Activated CD4-positive, alpha-beta T cell treated with anti-CD3 and anti-CD28 coated beads, Interleukin-10, Interleukin-2, amounts not matched to agents 100 ng/mL and 50 ng/mL, durations not matched to agents 16 hours and 8 hours (primary cell): Measurements from ENCODE around the gene SKOR2.

Experiments
- DNase-seq: peaks from one replicate; pipeline ENCODE4 v3.0.0-alpha.2; 2020

SKOR2 gene

DNA sequence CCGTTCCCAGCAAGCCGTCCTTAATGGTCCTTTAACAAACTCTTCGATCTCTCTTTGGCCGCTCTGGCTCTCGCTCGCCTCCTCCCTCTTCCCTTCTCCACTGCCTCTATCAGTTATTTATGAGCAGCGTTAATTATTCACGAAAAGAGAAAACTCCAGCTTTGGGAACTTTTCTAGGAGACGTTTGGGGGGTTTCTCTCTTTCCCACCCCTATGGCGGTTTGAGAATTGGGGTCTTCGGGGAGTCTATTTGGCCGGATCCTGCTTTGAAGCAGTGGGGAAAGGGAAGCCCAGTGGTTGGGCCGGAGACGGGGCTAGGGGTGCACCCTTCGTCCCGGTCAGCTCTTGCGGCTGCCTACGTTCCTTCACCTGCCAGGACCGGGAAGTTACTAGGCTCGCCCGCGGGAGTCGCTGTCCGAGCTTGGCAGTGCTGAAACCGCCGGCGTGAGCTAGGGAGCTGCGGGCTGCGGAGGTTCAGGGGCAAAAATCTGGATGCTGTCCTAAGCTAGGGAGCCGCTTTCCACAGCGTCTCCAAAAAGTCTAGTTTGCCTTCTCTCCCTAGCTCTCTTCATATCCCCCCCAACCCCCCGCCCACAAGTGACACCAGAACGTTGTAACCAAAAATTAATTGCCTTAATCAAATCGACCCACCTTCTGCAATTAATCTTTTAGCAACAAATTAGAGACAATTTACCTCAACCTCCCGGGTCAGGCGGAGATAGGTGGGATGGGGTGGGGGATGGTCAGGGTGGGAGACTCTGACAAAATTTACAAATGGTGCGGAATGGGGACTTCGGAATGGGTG is 8.9 kb upstream of the SKOR2 start:
- DNase-seq = peak; percentile 37

DNA sequence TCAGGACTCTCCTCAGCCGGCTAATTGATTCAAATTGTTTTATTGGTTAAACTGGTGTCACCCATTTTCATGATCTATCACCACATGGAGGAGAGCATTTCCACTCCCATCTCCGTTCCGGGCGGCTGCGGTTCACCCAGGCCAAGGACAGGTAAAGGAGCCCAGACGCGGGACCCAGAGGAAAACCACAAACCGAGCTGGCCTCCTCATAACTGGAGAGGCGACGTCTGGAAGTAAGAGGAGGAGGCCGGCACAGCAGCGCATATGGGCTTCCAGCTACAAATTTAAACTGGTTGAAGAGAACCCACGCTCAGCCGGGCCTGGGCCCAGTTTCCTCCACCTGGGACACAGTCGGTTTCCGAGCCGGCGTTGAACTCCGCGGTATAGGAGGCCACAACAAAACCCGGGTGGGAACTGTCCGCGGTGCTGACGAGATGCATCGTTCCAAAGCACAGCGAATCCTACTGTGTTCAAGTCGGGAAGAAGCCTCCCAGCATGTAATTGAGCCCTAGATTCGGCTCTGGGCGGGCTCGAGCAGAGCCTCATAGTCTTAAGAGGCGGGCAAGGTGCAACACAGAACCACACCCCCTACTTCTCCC is 3.0 kb upstream of the SKOR2 start:
- DNase-seq = peak; percentile 33

DNA sequence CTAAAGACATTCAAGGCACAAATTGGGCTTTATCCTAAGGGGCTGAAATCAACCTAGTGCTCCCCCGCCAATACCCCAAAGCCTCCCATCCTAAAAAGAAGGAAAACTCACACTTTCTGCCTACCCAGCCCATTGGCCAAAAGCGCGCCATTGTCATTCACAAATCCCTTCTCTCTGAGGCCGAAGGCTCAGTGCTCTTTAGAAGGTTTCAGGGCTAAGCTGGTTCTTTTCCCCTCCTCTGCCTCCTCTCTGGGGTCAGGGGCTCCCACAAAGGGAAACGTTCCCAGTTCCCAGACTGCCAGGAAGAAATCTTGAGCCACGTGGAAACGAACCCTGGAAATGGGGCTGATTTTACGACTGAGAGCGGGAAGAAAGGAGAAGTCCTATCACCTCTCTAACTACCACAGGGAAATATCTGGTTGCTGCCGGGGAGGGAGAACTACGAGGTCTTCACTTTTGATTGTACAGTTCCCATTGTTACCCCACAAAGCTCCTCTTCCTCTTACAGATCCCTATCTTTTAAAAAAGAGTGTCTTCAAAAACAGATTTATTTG is 1.7 kb upstream of the SKOR2 start:
- no peak for DNase-seq

DNA sequence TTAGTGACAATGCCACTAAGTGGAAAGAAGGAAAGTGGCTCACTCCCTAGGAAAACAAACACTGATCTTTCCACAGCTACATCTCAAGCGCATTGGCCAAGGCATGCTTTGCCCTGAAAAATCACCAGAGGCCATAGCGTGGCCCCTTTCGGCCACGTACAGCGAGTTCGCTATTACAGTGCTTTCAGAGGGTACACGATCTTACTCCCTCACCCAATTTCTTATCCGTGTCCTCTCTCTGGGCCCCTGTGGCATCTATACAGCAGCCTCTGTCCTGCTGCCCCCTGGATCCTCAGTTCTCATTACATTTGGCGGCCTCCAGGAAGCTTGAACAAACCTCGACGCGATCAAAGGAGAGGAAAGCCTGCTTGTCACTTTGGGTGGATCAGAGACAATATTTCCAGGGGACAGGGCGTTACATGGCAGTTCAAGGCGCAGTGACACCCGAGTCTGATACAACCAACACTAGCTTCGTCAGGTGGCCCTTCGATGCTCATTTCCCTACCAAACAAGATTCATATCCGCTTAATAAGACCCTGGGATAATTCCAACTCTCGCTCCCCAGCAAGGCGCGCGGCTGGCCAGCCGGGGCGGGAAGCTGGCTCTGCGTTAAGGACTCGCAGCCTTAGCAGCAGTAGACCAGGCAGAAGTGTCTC is 941 bp downstream of the SKOR2 start:
- DNase-seq = no peak

DNA sequence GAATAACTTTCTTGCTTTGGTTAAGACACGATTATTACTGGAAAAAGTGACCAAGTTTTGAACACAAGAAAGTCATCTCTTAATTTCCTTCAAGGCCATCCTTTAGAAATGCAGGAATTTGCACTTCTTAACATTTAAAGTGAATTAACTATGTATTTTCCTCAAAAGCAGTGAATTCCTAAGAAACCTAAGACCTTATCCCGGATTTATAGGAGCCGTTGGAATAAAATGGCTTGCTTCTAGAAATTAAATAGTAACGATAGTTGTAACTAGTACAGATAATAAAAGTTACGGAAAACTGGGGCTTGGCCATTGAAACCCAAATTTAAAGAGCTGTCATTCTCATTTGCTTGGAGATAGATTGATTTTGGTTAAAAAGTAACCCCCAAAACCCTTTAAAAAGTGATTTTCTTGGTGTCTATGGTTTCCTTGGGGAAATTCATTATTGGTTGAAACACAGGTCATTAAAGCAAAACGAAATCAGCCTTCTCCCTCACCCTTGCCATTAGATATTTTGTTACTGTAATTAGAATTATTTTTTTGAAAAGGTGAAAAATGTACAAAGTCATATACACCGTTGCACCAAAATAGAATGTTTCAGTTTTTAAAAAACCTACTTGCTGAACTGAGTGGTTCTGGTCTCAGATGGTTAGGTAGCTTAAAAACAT is 2.0 kb downstream of the SKOR2 start:
- no peak for DNase-seq

DNA sequence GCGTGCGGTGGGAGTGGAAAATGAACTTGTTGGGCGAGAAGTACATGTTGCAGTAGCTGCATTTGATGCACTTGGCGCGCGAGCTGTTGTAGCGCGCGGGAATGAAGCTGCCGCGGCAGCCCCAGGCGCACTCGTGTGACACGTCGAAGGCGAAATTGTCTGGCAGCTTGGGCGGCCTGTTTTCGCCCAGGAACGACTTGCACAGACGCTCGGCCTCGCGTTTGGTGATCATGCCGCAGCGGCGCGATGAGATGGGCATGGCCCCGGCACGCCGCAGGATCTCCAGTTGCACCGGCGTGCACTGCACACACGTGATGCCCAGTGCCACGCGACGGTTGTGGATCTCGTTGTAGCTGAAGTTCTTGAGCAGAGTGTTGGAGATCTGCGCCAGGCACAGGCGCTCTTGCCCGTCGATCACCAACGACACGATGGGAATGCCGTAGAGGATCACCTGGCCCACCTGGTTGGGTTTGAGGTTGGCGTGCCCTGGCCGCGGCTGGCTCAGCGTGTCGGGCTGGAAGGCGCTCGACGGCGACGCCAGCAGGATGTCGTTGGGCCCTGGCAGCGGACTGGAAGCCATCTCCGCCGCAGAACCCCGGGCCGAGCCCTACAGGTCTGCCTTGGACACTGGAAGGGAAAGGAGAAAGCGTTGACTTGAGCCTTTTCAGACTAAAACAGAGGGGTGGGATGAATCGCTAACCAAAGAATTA is 2.7 kb downstream of the SKOR2 start:
- no peak for DNase-seq

DNA sequence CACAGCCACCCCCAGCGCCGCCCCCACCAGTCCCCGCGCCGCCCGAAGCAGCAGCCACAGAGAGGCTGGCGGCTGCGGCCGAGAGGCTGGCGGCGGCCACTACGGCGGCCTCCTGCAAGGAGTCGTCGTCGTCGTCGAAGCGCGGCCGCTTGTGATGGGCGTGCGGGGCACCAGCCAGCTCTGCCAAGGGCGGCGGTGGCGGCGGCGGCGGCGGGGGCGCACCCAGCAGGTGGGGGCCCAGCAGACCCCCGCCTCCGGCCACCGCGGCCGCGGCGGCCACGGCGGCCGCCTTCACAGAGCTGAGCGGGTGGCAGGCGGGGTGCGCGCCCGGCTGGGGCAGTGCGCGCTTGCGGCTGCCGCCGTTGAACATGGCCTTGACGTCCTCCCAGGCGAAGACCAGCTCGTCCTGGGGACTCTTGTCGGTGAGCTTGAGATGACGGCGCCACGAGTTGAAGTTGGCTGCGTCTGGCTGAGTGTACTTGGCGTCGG is 3.3 kb downstream of the SKOR2 start:
- no peak for DNase-seq

DNA sequence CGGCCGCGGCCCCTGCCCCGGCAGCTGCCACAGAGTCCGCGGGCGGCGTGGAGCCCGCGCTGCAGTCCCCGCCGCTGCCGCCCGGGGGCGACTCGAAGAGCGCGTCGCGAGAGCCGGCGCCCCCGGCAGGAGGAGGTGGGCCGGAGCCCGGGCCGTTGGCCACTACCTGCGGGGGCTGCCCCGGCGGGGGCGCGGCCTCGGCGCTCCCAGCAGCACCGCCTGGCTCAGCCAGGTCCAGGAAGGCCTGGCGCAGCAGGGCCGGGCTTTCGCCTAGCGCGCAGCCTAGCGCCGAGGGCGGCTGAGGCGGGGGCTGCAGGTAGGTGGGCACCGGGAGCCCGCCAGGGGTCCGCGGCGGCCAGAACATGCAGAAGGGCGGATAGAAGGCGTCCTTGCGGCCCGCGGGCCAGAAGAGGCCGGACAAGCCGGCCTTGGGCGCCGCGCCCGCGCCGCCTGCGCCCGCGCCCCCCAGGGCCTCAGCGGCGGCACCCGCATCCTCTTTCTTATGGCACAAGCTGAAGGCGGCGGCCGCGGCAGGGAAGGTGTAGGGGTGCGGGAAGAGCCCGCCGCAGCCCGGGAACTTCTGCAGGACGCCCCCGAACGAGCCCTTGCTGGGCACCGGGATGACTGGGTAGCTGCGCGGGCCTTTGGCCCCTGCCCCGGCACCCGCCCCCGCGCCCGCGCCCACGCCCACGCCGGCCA is 3.9 kb downstream of the SKOR2 start:
- no peak for DNase-seq

DNA sequence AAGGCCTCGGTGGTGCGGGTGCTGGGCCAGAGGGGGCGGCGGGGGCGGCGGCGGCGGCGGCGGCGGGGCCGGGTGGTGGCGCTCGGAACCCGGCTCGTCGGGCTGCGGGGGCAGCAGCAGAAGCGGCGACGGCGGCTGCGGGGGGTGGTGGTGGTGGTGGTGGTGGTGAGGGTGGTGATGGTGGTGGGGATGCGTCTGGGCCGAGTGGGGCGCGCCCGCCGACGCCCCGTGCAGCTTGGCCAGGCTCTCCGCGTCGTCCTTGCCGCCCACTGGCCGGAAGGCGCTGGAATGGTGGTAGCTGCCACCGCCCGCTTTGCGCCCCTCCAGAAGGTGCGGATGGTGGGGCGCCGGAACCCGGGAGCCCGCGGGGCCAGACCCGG is 4.4 kb downstream of the SKOR2 start:
- DNase-seq = no peak

DNA sequence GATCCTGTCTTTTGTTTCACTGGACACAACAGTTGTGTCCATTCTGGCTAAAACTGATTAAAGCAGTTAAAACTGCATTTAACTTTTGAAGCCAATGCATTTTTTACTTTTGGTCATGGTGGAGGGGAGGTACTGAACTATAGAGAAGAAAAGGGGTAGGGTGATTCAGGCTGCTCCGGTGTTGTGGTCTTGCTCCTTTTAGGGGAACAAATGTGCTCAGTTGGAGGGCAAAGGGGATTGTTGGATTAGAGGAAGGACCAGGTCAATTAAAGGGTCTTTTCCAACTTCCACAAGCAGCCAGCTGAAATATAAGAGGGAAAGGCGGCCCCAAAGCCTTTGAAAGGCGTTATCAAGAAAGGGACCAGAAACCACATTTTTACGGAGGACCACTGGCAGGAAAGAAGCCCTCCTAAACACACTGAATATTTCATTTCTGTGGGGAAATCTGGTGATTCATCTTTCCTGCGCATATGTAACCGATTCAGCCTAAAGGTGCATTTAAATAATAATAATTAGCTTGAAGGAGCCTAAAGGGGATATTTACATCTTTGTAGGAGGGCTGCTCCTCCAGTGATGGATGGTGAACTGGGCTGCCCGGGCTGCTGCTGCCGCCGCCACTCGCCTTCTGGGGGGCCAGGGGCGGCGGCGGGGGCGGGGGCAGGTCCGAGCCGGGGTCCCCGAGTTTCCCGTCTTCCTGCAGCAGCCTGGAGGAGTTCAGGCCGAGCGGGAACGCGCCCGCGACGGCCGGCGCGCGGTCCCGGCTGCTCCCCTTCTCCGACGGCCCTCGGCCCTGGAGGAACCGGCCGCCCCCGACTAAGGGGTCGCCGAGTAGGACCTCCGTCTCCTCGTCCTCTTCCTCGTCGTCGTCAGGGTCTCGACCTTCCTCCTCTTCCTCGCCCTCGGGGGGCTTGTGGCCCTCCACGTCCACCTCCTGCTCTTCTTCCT is 5.2 kb downstream of the SKOR2 start:
- no peak for DNase-seq

DNA sequence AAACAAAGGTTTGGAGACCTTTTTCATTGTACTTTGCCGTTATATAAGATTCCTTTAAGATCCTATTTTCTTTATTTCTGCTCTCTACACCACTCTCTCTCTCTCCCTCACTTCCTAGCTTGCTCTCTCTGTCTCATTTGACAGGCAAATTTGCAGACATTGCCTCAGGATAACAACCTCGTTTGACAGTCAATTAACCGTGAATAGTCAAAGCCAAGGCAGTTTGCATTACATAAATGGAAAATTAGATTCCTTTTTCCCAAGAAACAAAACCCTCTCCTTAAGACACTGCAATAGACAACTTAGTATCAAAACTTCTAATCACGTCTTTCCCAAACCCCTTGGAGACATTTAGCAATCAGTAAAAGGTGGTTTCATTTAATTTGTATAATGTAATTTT is 7.4 kb downstream of the SKOR2 start:
- DNase-seq = no peak

DNA sequence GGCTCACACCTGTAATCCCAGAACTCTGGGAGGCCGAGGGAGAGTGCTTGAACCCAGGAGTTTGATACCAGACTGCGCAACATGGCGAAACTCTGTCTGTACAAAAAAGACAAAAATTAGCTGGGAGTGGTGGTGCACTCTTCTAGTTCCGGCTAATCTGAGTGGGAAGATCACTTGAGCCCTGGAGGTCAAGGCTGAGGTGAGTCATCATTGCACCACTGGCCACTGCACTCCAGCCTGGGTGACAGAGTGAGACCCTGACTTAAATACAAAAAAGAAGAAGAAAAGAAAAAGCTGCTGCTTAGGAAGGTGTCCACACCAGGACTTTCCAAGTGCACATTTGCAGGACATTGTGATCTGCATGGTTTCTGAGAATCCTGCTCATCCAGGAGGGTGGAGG is 16.4 kb downstream of the SKOR2 start:
- no peak for DNase-seq

DNA sequence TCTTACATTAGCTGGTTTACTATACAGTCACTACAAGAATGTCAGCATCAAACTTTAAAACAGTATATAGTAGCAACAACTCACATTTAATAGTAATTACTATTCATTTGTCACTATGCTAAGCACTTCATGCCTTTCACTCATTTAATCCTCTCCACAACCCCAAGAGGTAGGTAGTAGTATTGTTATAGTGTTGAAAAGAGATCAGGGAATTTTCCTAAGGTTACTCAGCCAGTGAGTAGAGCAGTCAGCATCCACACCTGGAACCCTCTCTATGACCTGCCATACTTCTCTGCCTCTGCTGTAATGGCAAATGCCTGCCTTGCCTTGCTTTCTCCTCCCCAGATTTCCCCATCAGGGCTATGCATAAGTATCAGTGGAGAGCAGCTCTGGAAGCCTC is 24.8 kb downstream of the SKOR2 start:
- no peak for DNase-seq

DNA sequence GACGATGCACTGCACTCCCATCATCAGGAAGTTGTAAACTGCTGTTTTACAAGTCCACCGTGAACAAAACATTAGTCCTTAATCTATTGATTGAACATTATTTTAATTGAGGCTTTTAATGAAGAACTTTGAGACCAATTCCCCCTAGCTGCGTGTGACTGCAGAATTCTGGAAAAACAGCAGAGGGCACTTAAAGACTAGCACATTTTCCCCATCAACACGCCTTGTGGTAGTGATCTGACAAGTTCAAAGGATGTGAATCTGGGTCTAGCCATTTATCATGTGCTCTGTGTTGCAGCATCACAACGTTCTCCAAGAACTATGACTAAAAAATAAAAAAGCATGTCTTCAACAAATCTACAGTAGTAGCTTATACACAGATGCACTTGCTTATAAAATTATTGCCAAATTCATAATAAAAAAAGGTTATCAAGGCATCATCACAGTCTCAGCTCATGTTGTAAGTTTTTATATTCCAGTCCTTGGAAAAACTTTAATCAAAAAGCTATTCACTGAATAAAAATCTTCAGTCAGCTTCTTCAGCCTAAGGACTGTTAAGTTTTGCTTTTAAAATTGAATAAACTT is 35.8 kb downstream of the SKOR2 start:
- peak; percentile 40 for DNase-seq

DNA sequence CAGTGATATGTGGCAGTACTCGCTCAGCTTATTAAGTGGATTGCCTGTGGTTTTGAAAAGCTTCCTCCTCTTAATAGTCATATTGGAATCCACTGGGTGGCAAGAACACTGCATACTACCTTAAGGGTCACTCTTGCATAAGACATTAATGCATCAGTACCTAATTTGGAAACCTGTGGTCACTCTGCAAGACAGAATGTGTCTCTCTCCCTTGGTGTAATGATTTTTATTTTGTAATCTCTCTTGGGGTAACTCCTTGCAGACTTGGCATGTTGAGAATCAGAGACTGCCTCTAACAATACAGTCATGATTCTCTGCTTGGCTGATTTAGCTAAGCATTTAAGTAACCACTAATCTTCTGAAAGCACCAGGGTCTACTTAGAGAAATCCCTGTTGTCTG is 42.3 kb downstream of the SKOR2 start:
- DNase-seq = no peak

DNA sequence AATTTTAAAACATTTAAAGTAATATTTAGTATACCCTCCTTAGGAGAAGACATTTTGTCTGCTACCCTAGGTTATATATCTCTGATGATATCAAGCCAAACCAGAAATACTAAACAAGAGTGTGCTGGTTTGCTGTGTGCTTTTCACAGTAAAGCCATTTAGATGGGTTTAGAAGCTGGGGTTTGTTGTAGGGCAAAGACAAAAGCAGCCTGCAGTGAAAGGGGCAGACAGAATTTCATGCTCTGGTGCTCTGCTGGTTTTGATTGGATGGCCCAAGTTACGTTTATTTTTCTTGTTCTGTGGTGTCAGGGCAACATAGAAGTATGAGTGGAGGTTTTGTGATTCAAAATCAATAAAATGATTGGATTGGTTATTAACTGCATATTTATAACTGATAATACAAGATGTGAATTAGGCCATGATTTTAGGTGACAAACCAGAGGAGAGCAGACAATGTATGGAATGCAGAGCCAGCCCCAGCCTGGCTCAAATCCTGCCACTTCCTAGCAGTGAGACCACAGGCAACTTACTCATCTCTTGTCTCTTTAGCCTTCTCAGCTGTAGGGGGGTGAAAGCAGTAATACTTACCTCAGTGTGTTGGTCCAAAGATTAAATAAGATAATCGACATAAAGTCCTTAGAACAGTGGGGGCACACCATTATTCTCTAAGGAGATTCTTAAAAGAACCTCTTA is 44.4 kb downstream of the SKOR2 start:
- DNase-seq = no peak

DNA sequence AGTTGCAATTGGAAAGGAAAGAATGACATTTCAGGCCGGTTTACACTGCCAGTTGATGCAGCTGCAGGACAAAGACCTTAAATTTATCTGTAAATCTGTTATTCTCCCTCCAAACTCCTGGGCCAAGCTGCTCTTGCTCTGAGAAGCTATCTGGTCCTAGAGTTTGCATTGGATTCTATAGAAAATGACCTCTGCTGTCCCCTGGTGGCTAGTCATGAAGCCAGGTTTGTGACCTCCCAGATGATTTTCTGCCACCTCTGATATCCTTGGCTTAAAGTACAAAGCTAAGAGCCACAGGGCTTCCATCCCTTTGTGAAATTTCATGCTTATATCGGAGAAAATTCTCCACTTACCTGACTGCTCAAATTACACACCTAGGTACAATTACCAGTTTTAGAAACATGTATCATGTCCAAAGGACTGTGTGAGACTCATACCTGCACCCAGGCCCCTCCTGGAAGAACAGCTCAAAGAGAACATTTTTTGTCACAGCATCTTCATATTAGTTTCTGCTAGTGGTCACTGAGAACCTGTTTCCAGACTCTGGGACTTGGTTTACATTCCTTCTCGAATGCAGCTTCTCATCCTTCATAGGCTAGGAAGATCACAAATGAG is 46.4 kb downstream of the SKOR2 start:
- DNase-seq = peak; percentile 44

DNA sequence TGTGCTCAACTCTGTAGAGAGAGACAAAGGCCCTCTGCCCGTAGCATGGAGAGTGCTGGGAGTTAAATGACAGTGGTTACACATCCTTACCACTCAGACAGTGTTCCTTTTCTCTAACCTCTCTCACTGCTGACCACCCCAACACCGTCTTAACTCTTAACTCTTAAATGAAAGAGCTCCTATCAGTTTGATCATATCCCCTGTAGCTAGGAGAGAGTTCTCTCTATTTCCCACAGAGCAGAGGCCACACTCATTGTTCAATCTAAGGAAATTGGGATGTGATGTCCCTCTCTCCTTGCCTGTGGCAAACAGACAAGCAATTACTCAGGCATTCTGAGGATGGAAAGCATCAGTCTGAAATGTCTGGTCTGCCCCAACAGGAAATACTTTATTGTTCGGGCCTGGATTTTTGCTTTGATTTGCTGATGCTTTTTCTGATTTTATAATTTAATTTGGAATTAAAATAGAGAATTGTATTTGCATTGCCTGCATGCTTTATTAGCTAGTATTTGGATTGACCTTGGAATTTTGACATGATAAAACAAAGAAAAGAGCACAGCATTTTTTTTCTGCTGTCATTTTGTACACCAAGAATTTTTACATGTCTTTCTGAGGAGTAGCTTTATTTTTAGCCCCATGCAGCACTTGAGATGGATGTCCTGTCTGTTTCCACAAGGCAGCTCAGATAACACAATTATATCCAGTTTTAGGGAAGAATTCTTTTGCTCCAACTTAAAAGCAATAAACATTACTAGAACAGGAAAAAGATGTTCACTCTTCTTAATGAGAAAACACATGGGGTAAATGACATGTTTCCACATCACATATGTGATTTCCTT is 47.6 kb downstream of the SKOR2 start:
- no peak for DNase-seq
